Stimulated activated CD8-positive, alpha-beta memory T cell treated with anti-CD3 and anti-CD28 coated beads, Interleukin-4, amount 100 ng/mL, for 24 hours (primary cell): Measurements from ENCODE around the gene NPY.
"Not testable (repeated sequence)": the region's sequence is repeated elsewhere in the genome, so short reads cannot be mapped to it uniquely, and the experiment has no call there.

Source experiments
- DNase-seq: peaks from one replicate; pipeline ENCODE4 v3.0.0-alpha.2; 2020; ENCODE audit warnings: low read depth

Gene NPY

GRCh38 chr7:24283897-24284698 lies at the start of gene NPY:
TSS of gene NPY (plus strand) at chr7:24284190. CDS start at chr7:24285241, 1,051 bp downstream.
- no peak for DNase-seq

- no peak for DNase-seq
These were observed 44.7 kb upstream of the NPY start for GRCh38 chr7:24239260-24239659.

- no peak for DNase-seq
These were observed 42.8 kb upstream of the NPY start for GRCh38 chr7:24241206-24241605.

- no peak for DNase-seq
These were observed 39.4 kb upstream of the NPY start for GRCh38 chr7:24244554-24244953.

- DNase-seq, result no peak
These were observed 38.6 kb upstream of the NPY start for GRCh38 chr7:24245362-24245761.

GRCh38 chr7:24249266-24249665 lies 34.7 kb upstream of the NPY start:
- no peak for DNase-seq

GRCh38 chr7:24251568-24251967 lies 32.4 kb upstream of the NPY start:
- DNase-seq, result no peak

- no peak for DNase-seq
These were observed 28.9 kb upstream of the NPY start for GRCh38 chr7:24255139-24255538.

GRCh38 chr7:24258324-24258723 lies 25.7 kb upstream of the NPY start:
- not testable (repeated sequence) for DNase-seq

GRCh38 chr7:24271938-24272337 lies 12.1 kb upstream of the NPY start:
- no peak for DNase-seq

GRCh38 chr7:24279512-24279911 lies 4.5 kb upstream of the NPY start:
- DNase-seq, result no peak

- no peak for DNase-seq
These were observed 465 bp upstream of the NPY start for GRCh38 chr7:24283554-24283896.

GRCh38 chr7:24284699-24285506 lies 913 bp downstream of the NPY start:
- no peak for DNase-seq

- DNase-seq, result peak; percentile 30
These were observed 6.1 kb downstream of the NPY start for GRCh38 chr7:24290004-24290641.

- no peak for DNase-seq
These were observed 7.3 kb downstream of the NPY start for GRCh38 chr7:24291271-24291670.

- DNase-seq, result no peak
These were observed 13.4 kb downstream of the NPY start for GRCh38 chr7:24297362-24297761.

GRCh38 chr7:24298696-24299095 lies 14.7 kb downstream of the NPY start:
- DNase-seq, result no peak

GRCh38 chr7:24299192-24299591 lies 15.2 kb downstream of the NPY start:
- DNase-seq, result no peak

GRCh38 chr7:24301703-24302102 lies 17.7 kb downstream of the NPY start:
- no peak for DNase-seq

- DNase-seq, result no peak
These were observed 20.6 kb downstream of the NPY start for GRCh38 chr7:24304494-24305095.

GRCh38 chr7:24307326-24307725 lies 23.3 kb downstream of the NPY start:
- no peak for DNase-seq

- no peak for DNase-seq
These were observed 28.6 kb downstream of the NPY start for GRCh38 chr7:24312588-24312987.

- no peak for DNase-seq
These were observed 29.8 kb downstream of the NPY start for GRCh38 chr7:24313777-24314176.
